IMR-90 (cell line): ENCODE results near the gene ZBTB47. TPM values are rescaled to one million over a fixed set of nuclear protein-coding genes. Genes with fewer than 3 reads are reported as not detected.

ENCODE experiments used
- ATAC-seq: fragments of 200-7000 bp; cut with Tn5 transposase; 2 replicates; pipeline ENCODE4 v1.9.1; 2020; ENCODE audit warnings: low read depth, mild to moderate bottlenecking, moderate library complexity
- BruUV-seq: library from RNA; stranded (reverse); fragments of 400-500 nt; replicated peaks from 2 replicates; lab custom pipeline; 2021; lab: Mats Ljungman, UMichigan
- CTCF ChIA-PET: fragments of 300-600 bp; formaldehyde crosslinking; extraction: SDS; loops from one replicate; lab custom pipeline; 2021; ENCODE audit warnings: antibody characterized with exemption; lab: Yijun Ruan, JAX
- POLR2A ChIA-PET: fragments of 300-600 bp; sonication (Branson Sonifier 250); formaldehyde crosslinking; loops from one replicate; lab custom pipeline; 2022; ENCODE audit warnings: antibody characterized with exemption; ENCODE audit not compliant: unreplicated experiment; lab: Charles Lee
- DNase-seq: peaks from one replicate; pipeline ENCODE4 v3.0.0; 2013
- H2AFZ ChIP-seq: replicated peaks from 2 replicates; pipeline ENCODE3; 2013; ENCODE audit warnings: low read length, mild to moderate bottlenecking; ENCODE audit not compliant: poor library complexity
- H2AK5ac ChIP-seq: 2 replicates; pipeline ENCODE4 v1.6.1; 2013; ENCODE audit warnings: low read depth, low read length, inconsistent platforms
- H2AK9ac ChIP-seq: replicated peaks from 2 replicates; pipeline ENCODE3; 2013; ENCODE audit warnings: mild to moderate bottlenecking, low read depth, low read length, moderate library complexity; ENCODE audit not compliant: poor library complexity
- H2BK120ac ChIP-seq: 2 replicates; pipeline ENCODE4 v1.6.1; 2013; ENCODE audit warnings: low read depth, low read length, inconsistent platforms
- H2BK15ac ChIP-seq: 3 replicates; pipeline ENCODE4 v1.6.1; 2013; ENCODE audit warnings: low read depth, low read length, inconsistent platforms
- H2BK20ac ChIP-seq: 2 replicates; pipeline ENCODE4 v1.6.1; 2013; ENCODE audit warnings: low read depth, mild to moderate bottlenecking, inconsistent platforms, low read length, moderate library complexity
- H2BK5ac ChIP-seq: 2 replicates; pipeline ENCODE4 v1.6.1; 2013; ENCODE audit warnings: mild to moderate bottlenecking, low read depth, low read length, inconsistent platforms; ENCODE audit not compliant: poor library complexity, severe bottlenecking
- H3K14ac ChIP-seq: replicated peaks from 2 replicates; pipeline ENCODE4 v1.6.1; 2013; ENCODE audit warnings: low read depth, low read length, inconsistent platforms
- H3K18ac ChIP-seq: 2 replicates; pipeline ENCODE4 v1.6.1; 2013; ENCODE audit warnings: low read depth, low read length, control low read depth
- H3K23ac ChIP-seq: 2 replicates; pipeline ENCODE4 v1.6.1; 2013; ENCODE audit warnings: low read depth, low read length, inconsistent platforms
- H3K27ac ChIP-seq: 2 replicates; pipeline ENCODE4 v1.5.1; 2013; ENCODE audit warnings: mild to moderate bottlenecking, control low read depth, low read length; ENCODE audit not compliant: insufficient read depth
- H3K27me3 ChIP-seq: 2 replicates; pipeline ENCODE4 v1.6.1; 2013; ENCODE audit warnings: low read length; ENCODE audit not compliant: control insufficient read depth, insufficient read depth
- H3K36me3 ChIP-seq: 2 replicates; pipeline ENCODE4 v1.6.1; 2013; ENCODE audit warnings: low read length, mixed read lengths; ENCODE audit not compliant: control insufficient read depth, insufficient read depth
- H3K4ac ChIP-seq: 2 replicates; pipeline ENCODE4 v1.6.1; 2013; ENCODE audit warnings: low read depth, low read length, inconsistent platforms
- H3K4me1 ChIP-seq: 2 replicates; pipeline ENCODE4 v1.6.1; 2013; ENCODE audit warnings: low read length, mixed read lengths; ENCODE audit not compliant: control insufficient read depth, insufficient read depth
- H3K4me2 ChIP-seq: 2 replicates; pipeline ENCODE4 v1.6.1; 2013; ENCODE audit warnings: low read depth, mild to moderate bottlenecking, control low read depth, low read length, moderate library complexity
- H3K4me3 ChIP-seq: 2 replicates; pipeline ENCODE4 v1.5.1; 2013; ENCODE audit warnings: low read depth, mild to moderate bottlenecking, control low read depth, low read length, moderate library complexity; ENCODE audit not compliant: insufficient read depth
- H3K56ac ChIP-seq: 2 replicates; pipeline ENCODE4 v1.6.1; 2013; ENCODE audit warnings: low read length, inconsistent platforms; ENCODE audit not compliant: insufficient read depth; ENCODE audit errors: extremely low read depth
- H3K79me1 ChIP-seq, 2 experiments: 2 replicates each; pipeline ENCODE4 v1.6.1; 2013; ENCODE audit warnings: low read length in 2 of 2, inconsistent platforms in 1 of 2, low read depth in 1 of 2
- H3K9ac ChIP-seq: 2 replicates; pipeline ENCODE4 v1.6.1; 2013; ENCODE audit warnings: low read depth, low read length, control low read depth
- H3K9me1 ChIP-seq: 2 replicates; pipeline ENCODE4 v1.6.1; 2013; ENCODE audit warnings: low read length, inconsistent platforms; ENCODE audit not compliant: insufficient read depth
- H3K9me3 ChIP-seq: 2 replicates; pipeline ENCODE4 v1.6.1; 2013; ENCODE audit warnings: low read length; ENCODE audit not compliant: control insufficient read depth, insufficient read depth
- H4K20me1 ChIP-seq: 2 replicates; pipeline ENCODE4 v1.6.1; 2013; ENCODE audit warnings: low read length, inconsistent platforms; ENCODE audit not compliant: insufficient read depth
- H4K5ac ChIP-seq: 2 replicates; pipeline ENCODE4 v1.6.1; 2013; ENCODE audit warnings: mild to moderate bottlenecking, low read depth, low read length, control low read depth
- H4K8ac ChIP-seq, 2 experiments: 2 replicates each; pipeline ENCODE4 v1.6.1; 2013; ENCODE audit warnings: low read depth in 2 of 2, low read length in 2 of 2, control low read depth in 1 of 2, inconsistent platforms in 1 of 2
- H4K91ac ChIP-seq: 2 replicates; pipeline ENCODE4 v1.6.1; 2013; ENCODE audit warnings: low read depth, low read length, inconsistent platforms; ENCODE audit not compliant: insufficient read depth
- BHLHE40 ChIP-seq: fragments of 150-350 bp; IDR thresholded peaks from 2 replicates; pipeline ENCODE4 v1.6.1; 2016; ENCODE audit warnings: mild to moderate bottlenecking, low read depth, low read length
- CEBPB ChIP-seq: IDR thresholded peaks from 2 replicates; pipeline ENCODE4 v1.6.1; 2012; ENCODE audit warnings: low read depth, low read length, improper control_type of control experiment
- CHD1 ChIP-seq: IDR thresholded peaks from 2 replicates; pipeline ENCODE4 v1.6.1; 2012; ENCODE audit warnings: low read depth, low read length, improper control_type of control experiment
- MAFK ChIP-seq: IDR thresholded peaks from 2 replicates; pipeline ENCODE4 v1.6.1; 2012; ENCODE audit warnings: low read depth, low read length, improper control_type of control experiment
- MAZ ChIP-seq: IDR thresholded peaks from 2 replicates; pipeline ENCODE4 v1.6.1; 2012; ENCODE audit warnings: low read depth, mild to moderate bottlenecking, low read length, improper control_type of control experiment, moderate library complexity, borderline replicate concordance
- MXI1 ChIP-seq: IDR thresholded peaks from 2 replicates; pipeline ENCODE4 v1.6.1; 2012; ENCODE audit warnings: low read depth, mild to moderate bottlenecking, low read length, moderate library complexity, borderline replicate concordance
- NFE2L2 ChIP-seq: fragments of 150-350 bp; IDR thresholded peaks from 2 replicates; pipeline ENCODE4 v1.6.1; 2016; ENCODE audit warnings: low read depth, mild to moderate bottlenecking, low read length
- POLR2A ChIP-seq: IDR thresholded peaks from 2 replicates; pipeline ENCODE4 v1.6.1; 2012; ENCODE audit warnings: mild to moderate bottlenecking, low read depth, low read length
- RAD21 ChIP-seq: IDR thresholded peaks from 2 replicates; pipeline ENCODE4 v1.6.1; 2012; ENCODE audit warnings: low read length, improper control_type of control experiment
- RCOR1 ChIP-seq: IDR thresholded peaks from 2 replicates; pipeline ENCODE4 v1.6.1; 2012; ENCODE audit warnings: mild to moderate bottlenecking, low read length, improper control_type of control experiment; ENCODE audit not compliant: insufficient replicate concordance
- RFX5 ChIP-seq: IDR thresholded peaks from 2 replicates; pipeline ENCODE4 v1.8.0; 2012; ENCODE audit warnings: low read depth, mild to moderate bottlenecking, low read length, moderate library complexity
- USF2 ChIP-seq: fragments of 150-350 bp; IDR thresholded peaks from 2 replicates; pipeline ENCODE4 v1.6.1; 2017; ENCODE audit warnings: mild to moderate bottlenecking, antibody characterized with exemption, low read length, low read depth
- WGBS, 2 experiments: methylation state at CpG; one replicate each; pipeline versions ENCODE4 v1.1.5 to v1.1.7; 2013; ENCODE audit warnings: missing lambda C conversion rate in 2 of 2; ENCODE audit not compliant: insufficient read length in 1 of 2; ENCODE audit errors: extremely low coverage in 2 of 2; 5-methylcytosine and 5-hydroxymethylcytosine counted together
- dilution Hi-C: fragments of 300-500 bp; cut with HindIII; formaldehyde crosslinking; loops from one replicate; pipeline ENCODE4 v1.14.3; 2018; ENCODE audit warnings: low sequenced_read_pairs; ENCODE audit not compliant: unreplicated experiment
- in situ Hi-C: fragments of 300-500 bp; cut with MboI; formaldehyde crosslinking; loops from 3 replicates; pipeline ENCODE4 v1.14.3; 2019; ENCODE audit warnings: low sequenced_read_pairs, inconsistent platforms, mixed read lengths
- intact Hi-C: fragments of 100-400 bp; cut with micrococcal nuclease; formaldehyde crosslinking; loops from 2 replicates; pipeline ENCODE4 v1.10.0; 2022
- polyA plus RNA-seq, 3 experiments: library from polyadenylated mRNA; depleted of rRNA; stranded (reverse); fragments of >200 nt; gene quantifications; 2 replicates each; pipeline ENCODE4 v1.2.3, GENCODE V29; 2012; ENCODE audit warnings: low replicate concordance in 1 of 3
- total RNA-seq: library from RNA; depleted of rRNA; stranded (reverse); fragments of >200 nt; gene quantifications from 2 replicates; pipeline ENCODE4 v1.2.3, GENCODE V29; 2012
- TF ChIP-seq, protein P1 (sequence below): fragments of 150-350 bp; IDR thresholded peaks from 2 replicates; pipeline ENCODE4 v1.6.1; 2016; ENCODE audit warnings: low read depth, mild to moderate bottlenecking, low read length, moderate library complexity, borderline replicate concordance

Gene ZBTB47
- total and polyA plus RNA-seq, 2 of the 4 experiments (the other 2 are of a cell fraction) = 10.9 to 16.8 TPM

DNA sequence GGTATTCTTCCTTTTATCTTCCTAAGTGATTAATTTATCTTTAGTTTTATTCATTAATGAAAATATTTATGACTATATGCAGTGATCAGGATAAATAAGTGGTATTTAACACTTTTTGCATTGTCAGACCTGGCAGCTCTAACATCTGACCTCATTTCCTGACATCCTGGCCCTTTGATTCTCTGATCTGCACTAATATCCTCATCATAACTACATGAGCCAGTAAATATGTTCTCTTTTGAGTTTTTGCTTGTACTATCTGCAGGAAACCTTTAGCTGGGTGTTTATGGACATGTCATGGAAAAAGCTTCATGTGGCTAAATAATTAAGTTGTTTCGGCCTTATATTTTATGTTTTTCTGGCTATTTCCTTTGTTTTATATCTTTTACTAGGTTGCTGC lies 42.5 kb upstream of the ZBTB47 start:
- Histone ChIP-seq H4K20me1 (peaks cover 58% of the 10 kb centered on the region), H2BK120ac (no peak overlapping the region), H3K23ac (no peak overlapping the region), H3K27me3 (no peaks in the 10 kb centered on the region), H2BK20ac (no peak overlapping the region), H3K27ac (no peak overlapping the region), H3K9me1 (peaks cover 3% of the 10 kb centered on the region), H2AFZ (no peak overlapping the region), H4K91ac (no peak overlapping the region), H2BK15ac (no peak overlapping the region), H3K9ac (no peak overlapping the region), H3K4ac (no peak overlapping the region), H3K14ac (no peak overlapping the region), H3K4me1 (peaks cover 4% of the 10 kb centered on the region), H3K56ac (no peak overlapping the region), H3K18ac (no peak overlapping the region), H4K5ac (no peak overlapping the region), H2AK9ac (no peak overlapping the region), H2AK5ac (no peak overlapping the region), H3K4me2 (no peak overlapping the region), H3K79me1 (peaks cover 16 to 47% of the 10 kb centered on the region in 2 experiments), H3K9me3 (no peaks in the 10 kb centered on the region), H3K36me3 (peaks cover 20% of the 10 kb centered on the region), H3K4me3 (no peak overlapping the region), H2BK5ac (no peak overlapping the region), H4K8ac (no peak overlapping the region)
- no TSS peak for BruUV-seq
- intact Hi-C loops (loop anchor here (5.0 kb wide), 1 partner anchor 36 kb away; no protein-coding TSS in a partner anchor), in situ Hi-C loops (no loop called here), dilution Hi-C loops (no loop called here)
- TF ChIP-seq CEBPB (no peak), POLR2A (no peak), MAZ (no peak), RCOR1 (no peak), CHD1 (no peak), MAFK (no peak), USF2 (no peak), RFX5 (no peak), MXI1 (no peak), NFE2L2 (no peak), BHLHE40 (no peak), RAD21 (no peak)
- TF ChIP-seq, protein P1, sequence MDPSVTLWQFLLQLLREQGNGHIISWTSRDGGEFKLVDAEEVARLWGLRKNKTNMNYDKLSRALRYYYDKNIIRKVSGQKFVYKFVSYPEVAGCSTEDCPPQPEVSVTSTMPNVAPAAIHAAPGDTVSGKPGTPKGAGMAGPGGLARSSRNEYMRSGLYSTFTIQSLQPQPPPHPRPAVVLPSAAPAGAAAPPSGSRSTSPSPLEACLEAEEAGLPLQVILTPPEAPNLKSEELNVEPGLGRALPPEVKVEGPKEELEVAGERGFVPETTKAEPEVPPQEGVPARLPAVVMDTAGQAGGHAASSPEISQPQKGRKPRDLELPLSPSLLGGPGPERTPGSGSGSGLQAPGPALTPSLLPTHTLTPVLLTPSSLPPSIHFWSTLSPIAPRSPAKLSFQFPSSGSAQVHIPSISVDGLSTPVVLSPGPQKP = no peak
- CTCF ChIA-PET = no interaction called here
- ATAC-seq = no peak
- no CpG with 5 or more reads among the region's 1 CpG for WGBS, 2 experiments
- POLR2A ChIA-PET = no interaction called here
- DNase-seq = no peak
